Caco-2 (cell line): ENCODE results near the gene PKIB. TPM values are rescaled to one million over a fixed set of nuclear protein-coding genes. Genes with fewer than 3 reads are reported as not detected.

ENCODE experiments used
- BruUV-seq: library from RNA; stranded (reverse); fragments of 400-500 nt; replicated peaks from 2 replicates; lab custom pipeline; 2021; lab: Mats Ljungman, UMichigan
- CTCF ChIA-PET: fragments of 300-600 bp; sonication (Branson Sonifier 250); formaldehyde crosslinking; loops from one replicate; lab custom pipeline; 2022; ENCODE audit warnings: antibody characterized with exemption; lab: Charles Lee
- POLR2A ChIA-PET: fragments of 300-600 bp; sonication (Branson Sonifier 250); formaldehyde crosslinking; loops from one replicate; lab custom pipeline; 2022; ENCODE audit warnings: antibody characterized with exemption; lab: Charles Lee
- DNase-seq, 2 experiments: peaks; one replicate each; pipeline versions ENCODE4 v3.0.0 to v3.0.0-alpha.2; 2020 to 2022
- H3K27me3 ChIP-seq: replicated peaks from 2 replicates; pipeline ENCODE4 v1.6.0; 2011; ENCODE audit warnings: low read length; ENCODE audit not compliant: control insufficient read depth, insufficient read depth
- H3K36me3 ChIP-seq: 2 replicates; pipeline ENCODE4 v1.5.1; 2011; ENCODE audit warnings: low read length; ENCODE audit not compliant: control insufficient read depth, insufficient read depth
- H3K4me1 ChIP-seq: fragments of 250-450 bp; sonication (Bioruptor Pico); 2 replicates; pipeline ENCODE4 v1.5.1; 2020; ENCODE audit warnings: mild to moderate bottlenecking
- H3K4me3 ChIP-seq: 2 replicates; pipeline ENCODE4 v1.5.1; 2011; ENCODE audit warnings: low read depth, mild to moderate bottlenecking, control low read depth, low read length
- H3K9me3 ChIP-seq: fragments of 250-450 bp; sonication (Bioruptor Pico); 2 replicates; pipeline ENCODE4 v1.5.1; 2020; ENCODE audit warnings: mild to moderate bottlenecking, moderate library complexity
- H3K27ac Mint-ChIP-seq: one replicate; pipeline ENCODE4 v1.8.0; 2022; ENCODE audit warnings: mixed read lengths; ENCODE audit not compliant: unreplicated experiment
- H3K27me3 Mint-ChIP-seq: one replicate; pipeline ENCODE4 v1.8.0; 2022; ENCODE audit warnings: mixed read lengths; ENCODE audit not compliant: insufficient read depth, unreplicated experiment
- H3K36me3 Mint-ChIP-seq: one replicate; pipeline ENCODE4 v1.8.0; 2022; ENCODE audit warnings: mild to moderate bottlenecking, mixed read lengths; ENCODE audit not compliant: insufficient read depth, unreplicated experiment
- H3K4me1 Mint-ChIP-seq: one replicate; pipeline ENCODE4 v1.8.0; 2022; ENCODE audit warnings: low read depth, mixed read lengths; ENCODE audit not compliant: unreplicated experiment
- H3K4me3 Mint-ChIP-seq: one replicate; pipeline ENCODE4 v1.8.0; 2022; ENCODE audit warnings: mild to moderate bottlenecking, moderate library complexity, mixed read lengths; ENCODE audit not compliant: unreplicated experiment
- H3K9me3 Mint-ChIP-seq: one replicate; pipeline ENCODE4 v1.8.0; 2022; ENCODE audit warnings: mixed read lengths; ENCODE audit not compliant: unreplicated experiment
- CTCF ChIP-seq, 2 experiments: fragments of 200-600 bp in 1 of 2; IDR thresholded peaks; 1 replicate in 1 of 2; 2 replicates in 1 of 2; pipeline versions ENCODE4 v1.5.1 to v1.8.0; 2011 to 2022; ENCODE audit warnings: antibody characterized with exemption in 1 of 2, control low read depth in 1 of 2, inconsistent platforms in 1 of 2, low read depth in 1 of 2, low read length in 1 of 2, mild to moderate bottlenecking in 1 of 2, moderate library complexity in 1 of 2; ENCODE audit not compliant: insufficient read depth in 1 of 2, severe bottlenecking in 1 of 2, unreplicated experiment in 1 of 2
- intact Hi-C: fragments of 100-400 bp; cut with micrococcal nuclease; formaldehyde crosslinking; loops from one replicate; pipeline ENCODE4 v1.10.0; 2022; ENCODE audit not compliant: unreplicated experiment
- total RNA-seq: library from RNA; stranded (reverse); gene quantifications from 2 replicates; pipeline ENCODE4 v1.2.3, GENCODE V29; 2022

Gene PKIB
- total RNA-seq, 1 experiment from 2014 or later, result 18.6 TPM

DNA sequence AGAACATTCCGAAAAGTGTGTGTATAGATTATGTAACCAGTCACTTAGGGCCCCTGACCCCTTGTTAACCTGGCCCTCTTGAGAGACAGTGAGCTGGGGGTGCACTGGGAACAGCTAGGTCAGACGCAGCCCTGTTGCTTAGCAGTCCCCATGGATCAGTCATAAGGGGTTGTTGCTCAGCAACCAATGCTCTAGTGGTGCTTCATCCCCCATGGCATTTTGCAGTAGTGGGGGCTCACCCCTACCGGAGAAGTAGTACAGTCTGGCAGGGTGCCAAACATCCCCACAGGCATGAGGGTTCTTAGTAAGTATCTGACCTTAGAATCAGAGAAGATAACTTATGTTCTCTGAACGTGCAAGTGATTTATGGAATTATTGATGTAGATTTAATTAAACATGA lies 12.3 kb downstream of the PKIB start:
- H3K9me3 Mint-ChIP-seq, result no peaks in the 10 kb centered on the region
- CTCF ChIA-PET, result no interaction called here
- POLR2A ChIA-PET, result no interaction called here
- no peaks in the 10 kb centered on the region for H3K36me3 Mint-ChIP-seq
- no peak overlapping the region for H3K4me3 ChIP-seq
- H3K27me3 ChIP-seq, result no peaks in the 10 kb centered on the region
- no peak overlapping the region for H3K27ac Mint-ChIP-seq
- no peaks in the 10 kb centered on the region for H3K9me3 ChIP-seq
- no peak overlapping the region for H3K4me3 Mint-ChIP-seq
- H3K4me1 Mint-ChIP-seq, result no peaks in the 10 kb centered on the region
- 0 out of 2 replicates have a peak, but pooled peaks cover 7% of the 10 kb centered on the region for H3K4me1 ChIP-seq
- TF ChIP-seq CTCF (IDR thresholded peaks at IDR 0.05; ENCODE audit: insufficient read depth in 1 of 2, low read depth in 1 of 2, low read length in 1 of 2, severe bottlenecking in 1 of 2, unreplicated experiment in 1 of 2), result no peak
- no peaks in the 10 kb centered on the region for H3K27me3 Mint-ChIP-seq
- BruUV-seq, result no TSS peak
- no peak for DNase-seq
- no peaks in the 10 kb centered on the region for H3K36me3 ChIP-seq
- intact Hi-C loops, result no loop called here

DNA sequence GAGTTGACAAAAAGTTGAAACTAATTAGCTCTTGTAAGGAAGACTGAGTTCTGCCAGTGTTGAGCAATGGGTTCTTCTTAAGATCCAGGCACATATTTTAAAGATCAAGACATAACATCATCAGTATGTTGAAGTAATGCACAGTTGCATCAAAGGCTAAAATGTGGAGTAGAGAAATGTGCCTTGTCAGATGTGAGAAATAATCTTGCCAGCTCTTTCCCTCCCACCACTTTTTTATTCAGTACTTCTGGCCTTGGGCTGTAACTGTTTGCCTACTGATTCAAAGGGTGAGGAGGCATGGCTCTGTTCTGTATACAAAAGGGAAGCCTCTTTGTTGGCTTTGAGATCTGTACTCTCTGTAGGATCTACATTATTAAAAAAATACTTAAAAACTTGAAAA lies 13.1 kb downstream of the PKIB start:
- H3K9me3 ChIP-seq, result no peaks in the 10 kb centered on the region
- Mint-ChIP-seq H3K27ac (no peak overlapping the region), H3K4me3 (no peak overlapping the region), H3K9me3 (no peaks in the 10 kb centered on the region), H3K4me1 (no peaks in the 10 kb centered on the region), H3K36me3 (no peaks in the 10 kb centered on the region), H3K27me3 (no peaks in the 10 kb centered on the region)
- no peak for DNase-seq
- POLR2A ChIA-PET, result no interaction called here
- no peaks in the 10 kb centered on the region for H3K27me3 ChIP-seq
- intact Hi-C loops, result no loop called here
- CTCF ChIA-PET, result no interaction called here
- no TSS peak for BruUV-seq
- no peak overlapping the region for H3K4me3 ChIP-seq
- TF ChIP-seq CTCF (IDR thresholded peaks at IDR 0.05; ENCODE audit: insufficient read depth in 1 of 2, low read depth in 1 of 2, low read length in 1 of 2, severe bottlenecking in 1 of 2, unreplicated experiment in 1 of 2), result no peak
- H3K36me3 ChIP-seq, result no peaks in the 10 kb centered on the region
- 0 out of 2 replicates have a peak, but pooled peaks cover 7% of the 10 kb centered on the region for H3K4me1 ChIP-seq

GRCh38 chr6:122624853-122625252 lies 14.6 kb downstream of the PKIB start:
- H3K4me3 ChIP-seq, result no peak overlapping the region
- no peaks in the 10 kb centered on the region for H3K36me3 ChIP-seq
- Mint-ChIP-seq H3K36me3 (no peaks in the 10 kb centered on the region), H3K27me3 (no peaks in the 10 kb centered on the region), H3K4me3 (no peak overlapping the region), H3K9me3 (no peaks in the 10 kb centered on the region), H3K4me1 (no peaks in the 10 kb centered on the region), H3K27ac (no peak overlapping the region)
- CTCF ChIA-PET, result no interaction called here
- intact Hi-C loops, result no loop called here
- 0 out of 2 replicates have a peak, but pooled peaks cover 7% of the 10 kb centered on the region for H3K4me1 ChIP-seq
- no peak for DNase-seq
- no peaks in the 10 kb centered on the region for H3K27me3 ChIP-seq
- no TSS peak for BruUV-seq
- H3K9me3 ChIP-seq, result no peaks in the 10 kb centered on the region
- no peak for TF ChIP-seq CTCF (IDR thresholded peaks at IDR 0.05; ENCODE audit: insufficient read depth in 1 of 2, low read depth in 1 of 2, low read length in 1 of 2, severe bottlenecking in 1 of 2, unreplicated experiment in 1 of 2)
- POLR2A ChIA-PET, result no interaction called here
